Glutamatergic neuron (in vitro differentiated cells): Measurements from ENCODE around the gene SLC47A2. TPM values are rescaled to one million over a fixed set of nuclear protein-coding genes. Genes with fewer than 3 reads are reported as not detected.

Experiments used
- DNase-seq: peaks from one replicate; pipeline ENCODE4 v3.0.0; 2022
- H3K27ac Mint-ChIP-seq: one replicate; pipeline ENCODE4 v1.8.0; 2020; ENCODE audit warnings: mild to moderate bottlenecking, mixed read lengths, inconsistent platforms; ENCODE audit not compliant: unreplicated experiment
- H3K27me3 Mint-ChIP-seq: one replicate; pipeline ENCODE4 v1.8.0; 2020; ENCODE audit warnings: mild to moderate bottlenecking, moderate library complexity, mixed read lengths, inconsistent platforms; ENCODE audit not compliant: unreplicated experiment
- H3K36me3 Mint-ChIP-seq: one replicate; pipeline ENCODE4 v1.8.0; 2020; ENCODE audit warnings: mild to moderate bottlenecking, mixed read lengths, inconsistent platforms; ENCODE audit not compliant: unreplicated experiment
- H3K4me1 Mint-ChIP-seq: one replicate; pipeline ENCODE4 v1.8.0; 2020; ENCODE audit warnings: mild to moderate bottlenecking, low read depth, mixed read lengths, inconsistent platforms; ENCODE audit not compliant: unreplicated experiment
- H3K4me3 Mint-ChIP-seq: one replicate; pipeline ENCODE4 v1.8.0; 2020; ENCODE audit warnings: mild to moderate bottlenecking, mixed read lengths, inconsistent platforms; ENCODE audit not compliant: unreplicated experiment
- H3K9me3 Mint-ChIP-seq: one replicate; pipeline ENCODE4 v1.8.0; 2020; ENCODE audit warnings: mild to moderate bottlenecking, moderate library complexity, mixed read lengths, inconsistent platforms; ENCODE audit not compliant: unreplicated experiment
- total RNA-seq: library from RNA; stranded (reverse); fragmentation: NEBNext Ultra II Directional; extraction: Animal tissue kit (Norgen Biotek cat#: 25700); gene quantifications from one replicate; pipeline ENCODE4 v1.2.1, GENCODE V29; 2021; ENCODE audit not compliant: unreplicated experiment
- TF ChIP-seq, protein P1 (sequence below): fragments of 200-600 bp; sonication (generic); IDR thresholded peaks from one replicate; pipeline ENCODE4 v1.5.0; 2021; ENCODE audit not compliant: partially characterized antibody, unreplicated experiment

The SLC47A2 gene
- total RNA-seq, 1 donor from 2014 or later, result not detected

- H3K27ac Mint-ChIP-seq, result no peak overlapping the region
- H3K4me1 Mint-ChIP-seq, result peaks cover 2% of the 10 kb centered on the region
- no peaks in the 10 kb centered on the region for H3K36me3 Mint-ChIP-seq
- H3K9me3 Mint-ChIP-seq, result peaks cover 4% of the 10 kb centered on the region
- no peak for DNase-seq
- TF ChIP-seq, protein P1, sequence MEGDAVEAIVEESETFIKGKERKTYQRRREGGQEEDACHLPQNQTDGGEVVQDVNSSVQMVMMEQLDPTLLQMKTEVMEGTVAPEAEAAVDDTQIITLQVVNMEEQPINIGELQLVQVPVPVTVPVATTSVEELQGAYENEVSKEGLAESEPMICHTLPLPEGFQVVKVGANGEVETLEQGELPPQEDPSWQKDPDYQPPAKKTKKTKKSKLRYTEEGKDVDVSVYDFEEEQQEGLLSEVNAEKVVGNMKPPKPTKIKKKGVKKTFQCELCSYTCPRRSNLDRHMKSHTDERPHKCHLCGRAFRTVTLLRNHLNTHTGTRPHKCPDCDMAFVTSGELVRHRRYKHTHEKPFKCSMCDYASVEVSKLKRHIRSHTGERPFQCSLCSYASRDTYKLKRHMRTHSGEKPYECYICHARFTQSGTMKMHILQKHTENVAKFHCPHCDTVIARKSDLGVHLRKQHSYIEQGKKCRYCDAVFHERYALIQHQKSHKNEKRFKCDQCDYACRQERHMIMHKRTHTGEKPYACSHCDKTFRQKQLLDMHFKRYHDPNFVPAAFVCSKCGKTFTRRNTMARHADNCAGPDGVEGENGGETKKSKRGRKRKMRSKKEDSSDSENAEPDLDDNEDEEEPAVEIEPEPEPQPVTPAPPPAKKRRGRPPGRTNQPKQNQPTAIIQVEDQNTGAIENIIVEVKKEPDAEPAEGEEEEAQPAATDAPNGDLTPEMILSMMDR, result no peak
- H3K27me3 Mint-ChIP-seq, result peaks cover 5% of the 10 kb centered on the region
- H3K4me3 Mint-ChIP-seq, result no peak overlapping the region
These were observed 612 bp upstream of the SLC47A2 start for GRCh38 chr17:19717031-19717360.

DNA sequence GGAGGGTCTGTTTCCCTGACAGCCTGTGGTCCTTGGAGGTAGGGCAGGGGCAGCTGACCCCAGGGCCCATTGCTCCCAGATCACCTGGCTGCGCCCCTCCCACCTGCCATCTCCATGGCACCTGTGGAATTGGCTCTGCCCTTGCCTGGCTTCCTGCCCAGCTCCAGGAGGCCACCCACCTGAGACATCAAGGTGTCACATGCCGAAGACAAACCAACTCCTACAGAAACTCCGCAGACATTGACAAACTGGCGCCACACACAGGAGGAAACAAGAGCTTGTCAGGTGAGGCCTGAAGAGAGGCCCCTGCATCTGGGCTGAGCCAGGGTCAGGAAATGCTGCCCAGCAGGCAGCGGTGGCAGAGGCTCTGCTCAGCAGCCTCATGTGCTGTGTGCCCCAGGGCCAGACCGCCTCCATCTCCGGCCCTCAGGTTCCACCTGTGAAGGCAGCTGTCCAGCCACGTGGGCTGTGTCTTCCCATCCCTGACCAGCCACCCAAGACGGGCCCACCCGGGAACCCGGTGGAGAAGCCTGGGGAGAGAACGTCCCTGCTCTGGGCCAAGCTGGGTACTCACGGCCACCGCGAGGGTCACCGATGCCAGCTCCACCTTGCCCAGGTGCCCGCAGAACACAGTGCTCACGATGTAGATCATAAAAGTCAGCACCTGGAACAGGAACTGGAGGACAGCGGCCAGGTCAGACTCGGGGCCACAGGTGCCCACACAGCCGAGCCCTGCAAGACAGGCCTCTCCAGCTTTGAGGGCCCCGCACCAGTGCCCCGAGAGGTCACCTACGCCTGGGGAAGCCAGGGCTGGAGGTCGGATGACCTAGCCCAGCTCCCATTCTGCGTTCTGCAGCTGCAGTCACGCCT is 1.6 kb downstream of the SLC47A2 start:
- peaks cover 6% of the 10 kb centered on the region for H3K27me3 Mint-ChIP-seq
- no peak overlapping the region for H3K4me3 Mint-ChIP-seq
- H3K36me3 Mint-ChIP-seq, result no peaks in the 10 kb centered on the region
- H3K9me3 Mint-ChIP-seq, result peaks cover 3% of the 10 kb centered on the region
- TF ChIP-seq, protein P1, result no peak
- no peak for DNase-seq
- no peak overlapping the region for H3K27ac Mint-ChIP-seq
- peaks cover 2% of the 10 kb centered on the region for H3K4me1 Mint-ChIP-seq

DNA sequence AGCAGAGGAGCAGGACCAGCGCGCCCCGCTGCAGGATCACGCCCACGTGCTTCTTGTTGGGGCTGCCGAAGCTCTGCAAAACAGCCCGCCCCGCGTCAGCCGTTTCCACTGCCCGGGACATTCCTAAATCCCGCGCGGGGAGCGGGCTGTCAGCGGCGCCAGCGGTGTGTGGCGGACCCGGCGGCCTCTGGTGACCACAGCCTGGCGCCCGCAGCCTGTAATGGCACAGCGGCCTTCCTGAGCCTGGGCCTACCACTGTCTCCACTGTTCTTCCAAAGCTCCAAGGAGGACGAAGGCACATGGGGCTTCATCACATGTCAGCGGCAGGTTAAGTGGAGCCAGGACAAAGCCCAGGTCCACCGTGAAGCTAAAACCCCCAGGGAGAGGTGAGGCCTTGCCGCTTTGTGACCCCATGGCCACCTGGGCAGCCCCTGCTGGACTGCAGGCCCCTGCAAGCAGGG is 2.5 kb downstream of the SLC47A2 start:
- Mint-ChIP-seq H3K27ac (no peak overlapping the region), H3K27me3 (peaks cover 5% of the 10 kb centered on the region), H3K4me1 (peaks cover 2% of the 10 kb centered on the region), H3K4me3 (no peak overlapping the region), H3K9me3 (peaks cover 2% of the 10 kb centered on the region), H3K36me3 (no peaks in the 10 kb centered on the region)
- no peak for DNase-seq
- TF ChIP-seq, protein P1, result no peak

- DNase-seq, result no peak
- H3K9me3 Mint-ChIP-seq, result peaks cover 3% of the 10 kb centered on the region
- TF ChIP-seq, protein P1, result peak; percentile 23
- H3K36me3 Mint-ChIP-seq, result no peaks in the 10 kb centered on the region
- H3K27ac Mint-ChIP-seq, result no peak overlapping the region
- H3K4me1 Mint-ChIP-seq, result peaks cover 3% of the 10 kb centered on the region
- peaks cover 5% of the 10 kb centered on the region for H3K27me3 Mint-ChIP-seq
- H3K4me3 Mint-ChIP-seq, result no peak overlapping the region
These were observed 2.9 kb downstream of the SLC47A2 start for GRCh38 chr17:19713462-19713861.

DNA sequence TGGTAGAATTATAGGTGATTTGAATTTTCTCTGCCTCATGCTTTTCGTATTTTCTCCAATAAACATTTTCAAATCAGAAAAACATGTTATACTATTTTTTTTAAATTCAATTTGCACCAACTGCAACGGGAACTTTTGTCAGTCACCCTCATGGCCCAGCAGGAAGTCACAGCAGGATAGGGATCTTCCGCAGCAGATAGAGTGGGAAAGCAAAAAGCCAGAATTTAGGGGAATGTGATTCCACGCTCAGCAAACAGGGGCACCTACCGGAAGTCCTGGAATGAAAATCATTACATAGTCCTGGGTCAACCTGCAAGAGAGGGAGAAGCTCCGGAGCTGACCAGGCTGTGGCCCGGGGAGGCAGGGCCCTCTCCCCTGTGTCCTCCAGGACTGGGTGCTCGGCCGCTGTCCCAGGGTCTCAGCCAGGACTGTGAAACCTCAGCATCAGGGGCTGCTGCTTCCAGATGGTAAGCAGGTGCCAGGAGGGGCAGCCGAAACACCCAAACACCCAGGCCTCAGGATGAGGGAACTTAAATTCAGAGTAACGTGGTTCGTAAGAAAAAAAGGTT is 3.9 kb downstream of the SLC47A2 start:
- H3K27me3 Mint-ChIP-seq, result peaks cover 5% of the 10 kb centered on the region
- peaks cover 3% of the 10 kb centered on the region for H3K9me3 Mint-ChIP-seq
- H3K36me3 Mint-ChIP-seq, result no peaks in the 10 kb centered on the region
- TF ChIP-seq, protein P1, result no peak
- H3K27ac Mint-ChIP-seq, result no peak overlapping the region
- no peak for DNase-seq
- no peak overlapping the region for H3K4me3 Mint-ChIP-seq
- peaks cover 3% of the 10 kb centered on the region for H3K4me1 Mint-ChIP-seq
